ENCODE measurements around the gene ARRB2.
"Not testable (repeated sequence)": the region's sequence is repeated elsewhere in the genome, so short reads cannot be mapped to it uniquely, and the experiment has no call there.

ARRB2 gene

DNA sequence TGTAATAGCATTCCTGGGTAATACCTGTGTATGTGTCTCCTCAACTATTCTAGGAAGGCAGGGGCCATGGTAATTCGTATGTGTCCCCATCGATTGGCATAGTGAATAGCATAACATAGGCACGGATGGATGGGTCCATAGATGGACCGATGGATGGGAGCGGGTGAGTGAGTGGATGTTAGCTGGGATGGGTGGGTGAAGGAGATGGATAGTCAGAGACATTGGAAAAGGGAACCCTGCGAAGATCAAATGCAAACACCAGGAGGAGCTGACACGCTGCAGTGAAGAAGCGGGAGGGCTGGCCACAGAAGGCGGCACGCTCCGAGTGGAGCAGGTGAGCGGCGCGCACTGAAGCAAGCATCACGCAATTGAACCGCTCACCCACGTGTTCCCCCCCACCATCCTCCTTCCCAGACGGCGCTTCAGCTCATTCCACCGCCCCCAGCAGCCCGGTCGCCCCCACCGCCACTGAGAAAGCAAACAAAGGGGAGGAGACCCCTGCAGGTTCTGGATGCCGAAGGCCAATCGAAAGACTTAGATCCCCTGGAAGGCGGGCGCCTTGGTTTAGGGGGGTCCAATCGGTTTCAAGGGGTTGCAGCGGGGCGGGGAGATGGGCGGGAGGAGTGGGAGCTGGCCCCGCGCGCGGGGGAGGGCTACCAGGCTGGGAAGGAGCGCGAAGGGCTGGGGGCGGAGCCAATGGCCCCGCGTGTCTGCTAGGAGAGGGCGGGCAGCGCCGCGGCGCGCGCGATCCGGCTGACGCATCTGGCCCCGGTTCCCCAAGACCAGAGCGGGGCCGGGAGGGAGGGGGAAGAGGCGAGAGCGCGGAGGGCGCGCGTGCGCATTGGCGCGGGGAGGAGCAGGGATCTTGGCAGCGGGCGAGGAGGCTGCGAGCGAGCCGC, at the start of gene ARRB2:
TSS of gene ARRB2 (plus strand) at position 839 of the 899 bp plus-strand sequence. CDS start 90 bp downstream, outside the sequence.
- DNase-seq, result peak; percentile 99

DNA sequence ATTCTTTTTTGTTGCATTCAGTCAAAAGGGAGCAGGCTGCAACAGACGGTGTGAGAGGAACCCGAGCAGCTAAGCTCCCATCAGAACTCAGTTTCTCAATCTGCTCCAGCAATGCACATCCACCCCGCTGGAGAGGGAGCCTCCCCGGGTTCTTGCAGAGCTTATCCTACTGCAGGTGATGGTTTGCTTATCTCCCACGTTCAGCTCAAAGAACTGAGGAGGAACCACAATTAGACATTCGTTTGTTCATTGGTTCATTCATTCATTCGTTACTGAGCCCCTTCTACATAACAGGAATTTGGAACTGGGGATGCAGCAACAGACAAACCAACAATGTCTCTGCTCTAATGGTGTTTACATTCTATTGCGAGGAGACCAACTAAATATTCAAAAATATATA, 46.7 kb upstream of the ARRB2 start:
- no peak for DNase-seq

DNA sequence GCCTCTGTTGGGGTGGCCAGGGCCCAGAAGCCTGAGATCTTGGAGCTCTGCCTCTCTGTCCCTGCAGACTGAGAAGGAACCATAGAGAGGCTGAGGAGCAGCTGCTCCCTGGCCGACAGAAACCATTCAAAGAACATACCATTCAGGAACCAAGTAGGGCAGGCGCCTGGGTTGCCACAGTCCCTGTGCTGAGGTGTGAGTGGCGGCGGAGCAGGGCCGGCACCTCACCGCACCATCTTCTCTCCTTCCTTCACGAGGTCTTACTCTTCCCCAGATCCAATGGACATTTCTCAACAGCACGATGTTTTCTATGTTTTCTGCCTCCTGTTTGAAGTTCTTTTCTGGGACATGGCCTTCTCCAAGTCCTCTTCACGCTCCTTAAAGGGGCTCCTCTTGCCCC, 46.2 kb upstream of the ARRB2 start:
- no peak for DNase-seq

DNA sequence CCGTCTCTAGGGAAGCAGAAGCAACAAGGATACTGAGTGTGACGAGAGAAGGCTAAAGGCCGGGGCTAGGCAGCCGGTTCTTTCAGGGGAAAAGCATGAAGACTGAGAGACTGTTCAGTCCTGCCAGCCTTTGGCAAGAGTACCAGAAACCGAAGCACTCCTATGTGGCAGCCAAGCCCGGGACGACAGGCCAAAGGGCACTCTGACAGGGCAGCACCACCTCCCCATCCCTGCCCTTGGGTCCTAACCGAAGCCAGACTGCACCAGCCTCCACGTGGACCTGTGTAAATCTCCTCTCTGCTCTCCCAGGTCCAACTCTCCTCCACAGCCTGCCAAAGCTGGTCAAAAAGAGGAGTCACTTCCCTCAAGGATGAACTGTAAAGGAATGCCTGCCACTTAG, 45.4 kb upstream of the ARRB2 start:
- DNase-seq, result no peak

DNA sequence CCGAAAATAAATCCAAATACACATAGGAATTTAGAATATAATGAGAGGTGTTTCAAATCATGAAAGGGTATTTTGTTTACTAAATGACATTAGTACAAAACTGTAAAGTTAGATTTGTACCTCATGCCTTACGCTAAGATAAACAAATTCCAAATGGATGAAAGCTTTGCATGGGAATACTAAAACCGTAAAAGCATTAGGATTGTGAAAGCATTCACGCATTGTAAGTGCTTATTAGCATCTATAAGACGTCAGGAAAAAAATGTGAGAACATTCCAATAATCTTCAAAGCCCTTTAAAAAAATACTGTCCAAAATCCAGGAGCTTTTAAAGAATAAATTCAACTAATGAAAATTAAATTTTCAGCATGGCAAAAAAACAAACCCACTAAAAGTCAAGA, 44.1 kb upstream of the ARRB2 start:
- no peak for DNase-seq

DNA sequence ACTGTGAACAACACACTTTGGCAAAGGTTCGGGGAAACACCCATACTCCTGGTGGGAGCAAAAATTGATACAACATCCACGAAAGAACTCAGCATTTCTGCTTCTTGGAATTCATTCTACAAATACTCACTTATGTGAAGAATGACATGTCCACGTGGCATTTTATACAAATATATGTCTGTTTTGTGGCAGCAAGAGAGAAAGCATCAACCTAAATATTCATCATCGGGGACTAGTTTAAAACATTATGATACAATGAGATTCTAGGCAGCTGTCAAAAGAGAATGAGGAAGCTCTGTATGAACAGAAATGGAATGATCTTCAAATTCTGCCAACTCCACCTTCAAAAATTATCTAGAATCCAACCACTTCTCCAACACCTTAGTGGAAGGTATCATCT, 43.3 kb upstream of the ARRB2 start:
- DNase-seq, result no peak

DNA sequence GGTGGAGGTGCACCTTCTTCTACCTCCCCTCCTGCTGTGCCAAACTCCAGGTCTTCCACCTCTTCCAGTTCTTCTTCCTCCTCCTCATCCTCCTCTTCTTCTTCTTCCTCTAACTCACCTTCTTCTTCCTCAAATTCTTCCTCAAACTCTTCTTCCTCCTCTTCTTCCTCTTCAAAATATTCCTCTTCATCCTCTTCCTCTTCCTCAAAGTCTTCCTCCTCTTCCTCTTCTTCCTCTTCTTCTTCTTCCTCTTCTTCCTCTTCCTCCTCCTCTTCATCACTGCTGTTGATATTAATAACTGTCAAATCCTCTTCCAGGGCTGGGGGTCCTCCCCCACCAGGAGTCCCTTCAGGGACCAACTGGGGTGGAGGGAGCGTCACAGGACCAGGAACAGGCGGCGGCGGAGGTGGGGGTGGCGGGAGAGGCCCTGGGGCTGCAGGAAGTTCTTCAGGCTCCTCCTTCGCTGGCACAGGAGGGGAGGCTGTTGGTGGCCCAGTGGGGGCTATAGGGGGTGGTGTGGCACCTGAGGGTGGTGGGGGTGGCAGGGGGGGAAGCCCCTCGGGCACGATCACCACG, 38.3 kb upstream of the ARRB2 start:
- DNase-seq, result no peak

DNA sequence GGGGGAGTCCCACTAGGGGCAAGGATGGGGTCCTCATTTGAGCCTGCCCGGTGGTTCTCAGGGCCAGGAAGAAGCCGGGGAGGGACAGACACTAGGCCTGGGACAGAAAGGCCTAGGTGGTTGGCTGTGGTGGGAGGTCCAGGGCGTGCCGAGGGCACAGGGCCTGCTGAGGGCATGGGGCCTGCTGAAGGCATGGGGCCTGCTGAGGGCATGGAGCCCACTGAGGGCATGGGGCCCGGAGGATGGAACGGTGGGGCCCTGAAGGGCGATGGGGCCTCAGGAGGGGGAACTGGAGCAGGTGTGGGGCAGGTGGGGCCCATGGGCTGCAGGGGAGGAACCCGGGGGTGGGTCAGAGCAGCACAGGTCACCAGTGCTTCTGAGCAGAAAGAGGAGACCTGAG, 37.7 kb upstream of the ARRB2 start:
- no peak for DNase-seq

DNA sequence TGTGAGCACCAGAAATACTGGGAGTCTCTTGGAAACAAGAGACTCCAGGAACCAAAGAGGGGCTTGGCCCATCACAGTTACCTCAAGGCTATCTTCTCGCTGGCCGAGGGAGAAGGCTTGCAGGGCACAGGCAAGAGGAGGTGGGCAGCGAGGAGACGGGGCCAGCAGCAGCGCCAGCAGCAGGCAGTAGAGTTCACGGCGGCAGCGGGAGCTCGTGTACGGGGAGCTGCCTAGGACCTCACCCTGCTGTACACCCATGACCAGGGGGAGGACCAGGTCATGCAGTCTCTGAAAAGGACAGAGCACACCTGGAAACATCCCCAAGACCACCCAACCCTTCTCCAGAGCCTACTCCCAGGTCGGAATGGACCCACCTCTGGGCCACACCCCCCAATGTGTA, 37.3 kb upstream of the ARRB2 start:
- DNase-seq, result no peak

DNA sequence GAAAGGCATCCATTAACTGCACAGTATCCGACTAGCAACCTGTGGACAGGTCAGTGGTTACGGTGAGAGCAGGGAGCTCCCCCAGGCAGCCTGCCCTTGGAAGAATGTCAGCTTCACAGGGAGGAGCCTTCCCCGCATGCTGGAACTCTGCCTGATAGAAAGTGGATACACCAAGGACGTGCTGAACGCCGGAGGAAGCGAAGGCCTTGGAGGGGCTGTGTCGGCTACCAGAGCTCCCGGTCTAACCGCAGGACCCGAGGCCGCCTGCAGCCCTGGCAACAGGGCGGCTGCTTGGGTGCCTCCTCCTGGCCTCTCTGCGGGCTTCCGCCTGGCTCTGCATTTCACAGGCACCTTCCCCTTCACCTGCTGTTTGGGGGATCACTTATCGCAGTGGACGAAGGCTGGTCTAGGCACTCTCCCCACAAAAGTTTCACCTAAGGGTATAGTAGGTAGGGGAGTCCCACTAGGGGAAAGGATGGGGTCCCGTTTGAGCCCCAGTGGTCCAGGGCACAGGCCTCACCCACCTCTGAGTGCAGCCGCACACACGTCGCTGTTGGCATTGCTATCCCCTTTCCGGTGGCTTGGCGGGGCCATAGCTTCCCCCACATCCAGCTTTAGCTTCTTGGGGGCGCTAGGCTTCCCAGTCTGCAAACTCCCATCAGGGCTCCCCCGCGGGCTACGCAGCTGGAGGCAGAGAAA, 36.3 kb upstream of the ARRB2 start:
- DNase-seq, result no peak

DNA sequence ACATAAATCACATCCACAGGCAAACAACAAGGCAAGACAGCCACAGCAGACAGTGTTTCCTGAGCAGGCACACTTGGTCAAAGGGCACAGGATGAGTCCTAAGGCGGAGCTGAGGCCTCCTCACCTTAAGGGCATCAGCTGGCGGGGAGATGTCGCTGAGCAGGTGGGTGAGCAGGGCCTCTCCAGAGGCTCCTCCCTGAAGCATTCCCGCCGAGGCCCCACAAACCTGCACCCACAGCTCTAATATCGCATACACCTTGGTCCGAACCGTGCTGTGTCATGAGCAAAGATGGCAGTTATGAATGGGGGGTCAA, 35.8 kb upstream of the ARRB2 start:
- DNase-seq, result no peak

DNA sequence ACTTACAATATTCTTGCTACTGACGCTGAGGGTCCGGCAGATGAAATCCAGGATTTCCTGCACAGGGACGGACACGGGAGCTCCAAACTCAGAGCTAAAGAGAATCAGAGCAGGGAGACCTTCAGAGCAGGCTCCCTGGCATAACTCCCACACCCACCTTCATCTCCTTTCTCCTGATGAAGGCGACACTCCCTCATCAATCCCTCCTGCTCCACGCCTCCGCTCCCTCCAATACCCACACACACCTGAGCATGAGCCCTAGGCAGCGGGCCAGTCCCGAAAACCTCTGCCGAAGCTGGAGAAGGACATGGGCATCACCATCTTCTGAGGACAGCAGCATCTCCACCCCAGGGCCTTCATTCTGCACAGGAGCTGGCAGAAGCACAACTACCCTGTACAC, 34.6 kb upstream of the ARRB2 start:
- no peak for DNase-seq

DNA sequence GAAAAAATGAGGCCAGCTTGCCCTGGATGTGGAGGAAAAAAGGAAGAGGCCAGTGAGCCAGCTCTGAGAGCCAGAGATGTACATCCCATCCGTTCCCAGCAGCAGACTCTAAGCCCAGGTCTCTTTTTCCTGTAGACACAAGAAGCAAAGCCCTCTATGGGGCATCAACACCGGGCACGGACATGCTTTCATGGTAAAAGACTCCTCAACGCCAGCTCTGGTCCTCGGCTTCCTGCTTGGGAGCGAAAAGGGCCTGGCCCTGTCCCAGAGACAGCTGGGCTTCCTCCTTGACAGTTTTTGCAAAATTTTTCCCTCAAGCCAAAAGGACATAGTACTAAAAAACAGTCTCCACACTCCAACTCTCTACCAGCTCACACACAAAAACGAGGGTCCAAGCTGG, 33.6 kb upstream of the ARRB2 start:
- DNase-seq, result no peak

DNA sequence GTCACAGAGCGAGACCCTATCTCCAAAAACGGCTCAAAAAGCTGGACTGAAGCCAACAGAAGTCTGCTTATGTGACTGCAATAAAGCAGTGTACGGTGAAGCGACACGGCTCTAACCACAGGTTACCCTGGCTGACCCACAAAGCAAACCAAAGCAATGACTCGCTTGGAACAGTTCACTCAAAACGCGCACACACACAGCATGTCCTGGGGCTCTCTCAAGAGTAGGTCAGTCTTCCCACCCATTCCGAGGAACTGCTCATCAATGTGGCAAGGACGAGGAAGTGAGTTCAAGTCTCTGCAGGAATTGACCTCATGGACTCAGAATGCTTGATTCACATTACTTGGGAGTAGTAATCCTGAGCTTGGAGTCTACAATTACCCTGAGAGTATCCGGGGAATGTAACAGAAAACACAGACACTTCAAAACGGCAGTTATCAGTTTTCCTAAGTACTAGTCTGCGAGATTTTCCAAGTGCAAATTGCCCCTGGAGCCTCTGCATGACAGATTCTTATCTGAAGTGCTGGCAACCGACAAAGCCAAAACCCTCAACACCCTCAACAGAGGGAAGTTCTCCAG, 31.9 kb upstream of the ARRB2 start:
- no peak for DNase-seq

DNA sequence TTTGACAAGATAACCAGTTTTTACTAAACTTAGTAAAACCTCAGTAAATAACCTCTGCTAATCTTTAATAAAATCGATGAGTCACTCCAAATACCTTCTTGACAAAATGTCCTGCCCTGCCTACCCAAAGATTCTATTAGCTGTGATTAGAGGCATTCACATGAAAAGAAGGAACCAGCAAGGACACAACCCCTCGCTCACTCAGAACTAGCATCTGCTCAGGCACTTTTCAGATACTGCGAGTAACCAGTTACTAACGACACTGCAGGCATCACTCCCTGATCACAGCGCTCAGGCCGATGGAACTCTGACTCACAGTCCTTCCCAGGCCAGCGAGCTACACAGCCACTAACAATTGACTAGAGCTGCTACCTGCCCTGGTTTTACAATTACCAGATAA, 30.8 kb upstream of the ARRB2 start:
- DNase-seq, result no peak

DNA sequence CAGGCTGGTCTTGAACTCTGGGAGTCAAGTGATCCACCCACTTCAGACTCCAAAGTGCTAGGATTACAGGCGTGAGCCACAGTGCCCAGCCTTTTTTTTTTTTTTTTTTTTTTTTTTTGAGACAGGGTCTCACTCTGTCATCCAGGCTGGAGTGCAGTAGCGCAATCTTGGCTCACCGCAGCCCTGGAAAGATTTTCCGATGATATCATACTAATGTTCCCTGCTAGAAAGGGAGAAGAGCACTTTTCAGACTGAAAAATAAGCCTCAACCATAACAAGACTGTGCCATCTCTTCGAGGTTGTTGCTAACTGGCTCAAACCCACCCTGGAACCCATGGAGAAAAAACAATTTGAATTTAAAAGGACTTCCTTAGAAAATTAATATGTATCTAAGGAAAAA, 26.7 kb upstream of the ARRB2 start:
- not testable (repeated sequence) for DNase-seq

DNA sequence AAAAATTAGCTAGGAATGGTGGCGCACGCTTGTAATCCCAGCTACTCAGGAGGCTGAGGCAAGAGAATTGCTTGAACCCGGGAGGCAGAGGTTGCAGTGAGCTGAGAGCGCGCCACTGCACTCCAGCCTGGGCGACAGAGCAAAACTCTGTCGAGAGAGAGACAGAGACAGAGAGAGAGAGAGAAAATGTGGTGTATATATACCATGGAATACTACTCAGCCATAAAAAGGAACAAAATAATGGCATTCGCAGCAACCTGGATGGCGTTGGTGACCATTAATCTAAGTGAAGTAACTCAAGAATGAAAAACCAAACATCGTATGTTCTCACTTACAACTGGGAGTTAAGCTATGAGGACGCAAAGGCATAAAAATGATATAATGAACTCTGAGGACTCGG, 20.6 kb upstream of the ARRB2 start:
- DNase-seq, result not testable (repeated sequence)

DNA sequence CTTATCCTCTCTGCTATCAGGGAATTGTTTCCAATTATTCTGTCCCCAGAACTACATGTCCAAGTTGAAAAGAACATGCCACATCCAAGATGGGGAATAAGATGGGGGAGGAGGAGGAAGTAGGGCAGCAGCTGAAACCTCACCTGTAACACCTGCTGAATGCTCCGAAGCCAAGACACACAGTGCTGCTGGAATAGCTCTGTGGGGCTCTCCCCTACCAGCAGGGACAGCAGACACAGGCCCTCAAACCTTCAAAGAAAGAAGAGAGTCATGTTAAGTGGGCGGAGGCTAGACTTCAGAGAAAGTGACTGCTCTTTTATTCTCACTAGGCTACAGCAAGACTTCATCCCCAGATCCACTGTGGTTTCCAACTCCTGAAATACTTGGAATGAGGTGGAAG, 19.7 kb upstream of the ARRB2 start:
- no peak for DNase-seq

DNA sequence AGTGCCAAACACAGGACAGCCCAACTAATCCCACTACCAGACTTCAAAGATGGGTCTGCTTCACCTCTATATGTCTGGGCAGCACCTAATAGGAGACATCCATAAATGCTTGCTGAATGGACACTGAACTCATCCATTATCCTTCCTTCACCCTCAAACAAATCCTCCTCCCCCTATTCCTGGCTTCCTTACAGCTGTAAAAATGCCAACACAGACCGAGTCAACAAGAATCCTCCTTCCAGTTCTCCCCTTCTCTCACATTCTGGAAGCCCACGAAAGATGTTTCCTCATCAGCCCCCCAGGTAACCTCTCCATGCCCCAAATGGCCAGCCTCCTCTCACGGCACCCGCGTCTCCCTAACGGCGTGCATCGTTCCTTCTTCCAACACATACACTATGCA, 18.7 kb upstream of the ARRB2 start:
- no peak for DNase-seq

DNA sequence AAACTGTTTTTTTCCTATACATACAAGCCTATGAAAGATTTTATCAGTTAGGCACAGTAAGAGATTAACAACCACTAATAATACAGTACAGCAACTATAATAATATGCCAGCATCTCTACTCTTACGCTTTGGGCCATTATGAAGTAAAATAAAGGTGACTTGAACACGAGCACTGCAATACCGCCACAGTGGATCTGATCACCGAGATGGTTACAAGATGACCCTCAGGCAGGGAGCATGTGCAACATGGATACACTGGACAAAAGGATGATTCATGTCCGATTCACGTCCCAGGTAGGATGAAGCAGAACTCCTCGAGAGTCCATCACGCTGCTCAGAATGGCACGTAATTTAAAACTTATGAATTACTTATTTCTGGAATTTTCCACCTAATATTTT, 17.0 kb upstream of the ARRB2 start:
- DNase-seq, result no peak

DNA sequence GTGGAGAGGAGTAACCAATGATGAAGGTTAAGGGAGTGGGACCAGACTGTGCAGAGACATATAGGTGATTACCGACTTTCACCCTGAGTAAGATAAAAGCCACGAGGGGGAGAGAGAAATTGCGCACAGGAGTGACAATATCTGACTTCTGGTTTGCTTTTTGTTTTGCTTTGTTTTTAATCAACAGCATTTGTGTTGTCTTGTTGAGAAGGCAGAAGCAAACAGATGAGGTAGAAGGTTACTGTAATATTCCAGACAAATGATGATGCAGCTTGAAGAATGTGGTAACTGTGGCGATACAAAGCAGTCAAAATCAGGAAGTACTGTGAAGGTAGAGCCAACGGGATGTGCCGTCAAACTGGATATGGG, 14.0 kb upstream of the ARRB2 start:
- DNase-seq, result no peak

DNA sequence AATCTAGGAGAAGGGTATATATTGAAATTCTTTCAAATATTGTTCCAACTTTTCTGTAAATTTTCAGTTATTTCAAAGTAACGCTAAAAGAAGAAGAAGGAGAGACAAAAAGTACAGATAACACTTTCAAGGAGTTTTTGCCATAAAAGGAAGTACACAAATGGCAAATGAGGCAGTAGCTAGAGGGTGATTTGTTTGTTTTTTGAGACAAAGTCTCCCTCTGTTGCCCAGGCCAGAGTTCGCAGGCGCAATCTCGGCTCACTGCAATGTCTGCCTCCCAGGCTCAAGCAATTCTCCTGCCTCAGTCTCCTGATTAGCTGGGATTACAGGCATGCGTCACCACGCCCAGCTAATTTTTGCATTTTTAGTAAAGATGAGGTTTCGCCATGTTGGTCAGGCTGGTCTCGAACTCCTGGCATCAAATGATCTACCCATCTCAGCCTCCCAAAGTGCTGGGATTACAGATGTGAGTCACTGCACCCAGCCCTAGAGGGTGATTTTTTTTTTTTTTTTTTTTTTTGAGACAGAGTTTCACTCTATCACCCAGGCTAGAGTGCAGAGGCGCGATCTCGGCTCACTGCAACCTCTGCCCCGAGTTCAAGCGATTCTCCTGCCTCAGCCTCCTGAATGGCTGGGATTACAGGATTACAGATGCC, 10.9 kb upstream of the ARRB2 start:
- DNase-seq, result not testable (repeated sequence)

DNA sequence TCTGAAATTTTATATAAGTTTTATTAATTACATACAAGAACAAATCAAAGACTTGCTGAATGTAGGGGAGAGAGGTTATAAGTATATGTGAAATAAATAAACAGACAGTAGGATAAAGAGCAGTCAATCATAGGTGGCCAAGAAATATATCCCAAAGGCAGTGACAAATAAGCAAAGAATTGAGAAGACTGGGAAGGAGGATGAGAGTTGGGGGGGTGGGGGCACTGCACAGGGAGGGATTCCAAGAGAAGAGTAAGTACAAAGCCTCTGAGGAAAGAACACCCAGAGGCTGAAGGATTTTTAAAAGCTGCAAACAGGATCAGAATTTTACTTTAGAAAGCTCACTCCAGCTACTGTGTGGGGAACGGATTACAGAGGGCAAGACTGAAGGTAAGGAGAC, 9.3 kb upstream of the ARRB2 start:
- DNase-seq, result no peak

DNA sequence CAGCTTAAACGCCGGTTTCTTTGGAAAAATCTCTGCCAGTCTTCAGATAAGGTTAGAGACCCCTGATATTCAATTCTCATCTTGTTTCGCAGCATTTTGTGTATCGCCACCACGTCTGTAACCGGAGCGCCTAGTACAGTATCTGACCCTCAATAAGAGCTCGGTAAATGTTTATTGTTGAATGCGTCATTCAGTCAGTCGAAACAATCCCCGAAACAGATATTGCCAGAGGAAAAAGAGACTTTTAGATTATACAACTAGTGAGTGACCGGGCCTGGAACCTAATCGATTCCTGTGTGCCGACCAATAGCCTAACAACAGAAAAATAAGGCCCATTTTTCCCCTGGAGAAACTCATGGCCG, 7.1 kb upstream of the ARRB2 start:
- DNase-seq, result no peak
